ENCODE data around the gene DGCR2.

Gene DGCR2

GRCh38 chr22:19117111-19117512, 5.1 kb downstream of the DGCR2 start:
- Histone ChIP-seq H3K9me3 (no peaks in the 10 kb centered on the region), H3K36me3 (replicated peaks) (peaks cover 8% of the 10 kb centered on the region; the same call in 1 of the 2 replicates), H3K27me3 (ENCODE audit: low read depth) (no peaks in the 10 kb centered on the region), H3K4me3 (no peak overlapping the region), H3K4me1 (peaks cover 11% of the 10 kb centered on the region)
- DNase-seq (ENCODE audit: low spot score in 2 of 2) = no peak
- in situ Hi-C loops (cut with MboI; ENCODE audit: low sequenced_read_pairs) = no loop called here

DNA sequence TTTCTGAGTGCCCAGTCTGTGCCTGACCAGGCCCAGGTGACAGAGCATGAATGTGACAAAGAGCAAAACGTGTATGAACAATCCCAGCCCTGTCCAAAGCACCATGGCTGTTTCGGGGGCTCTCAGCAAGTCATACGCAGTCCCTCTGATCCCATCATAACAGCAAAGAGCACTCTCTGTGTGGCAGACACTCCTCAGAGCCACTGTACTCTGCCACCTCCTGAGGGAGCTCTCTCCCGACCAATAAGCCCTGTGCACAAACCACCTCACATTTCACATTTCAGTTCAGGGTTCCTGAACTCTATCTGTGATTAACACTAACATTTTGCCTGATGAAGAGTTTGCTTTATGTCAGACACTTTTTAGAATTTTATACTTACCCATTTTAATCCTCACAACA, 6.6 kb downstream of the DGCR2 start:
- H3K4me1 ChIP-seq = peaks cover 7% of the 10 kb centered on the region
- DNase-seq (ENCODE audit: low spot score in 2 of 2) = no peak
- no peaks in the 10 kb centered on the region for H3K9me3 ChIP-seq
- H3K27me3 ChIP-seq (ENCODE audit: low read depth) = no peaks in the 10 kb centered on the region
- H3K4me3 ChIP-seq = no peak overlapping the region
- in situ Hi-C loops (cut with MboI; ENCODE audit: low sequenced_read_pairs) = no loop called here
- peaks cover 8% of the 10 kb centered on the region; the same call in 1 of the 2 replicates for H3K36me3 ChIP-seq (replicated peaks)

GRCh38 chr22:19114984-19115552, 7.1 kb downstream of the DGCR2 start:
- Histone ChIP-seq H3K27me3 (ENCODE audit: low read depth) (no peaks in the 10 kb centered on the region), H3K4me1 (peaks cover 2% of the 10 kb centered on the region; the same call in 1 of the 2 replicates), H3K9me3 (no peaks in the 10 kb centered on the region), H3K36me3 (replicated peaks) (peaks cover 8% of the 10 kb centered on the region; the same call in 1 of the 2 replicates), H3K4me3 (no peak overlapping the region)
- in situ Hi-C loops (cut with MboI; ENCODE audit: low sequenced_read_pairs) = no loop called here
- no peak for DNase-seq (ENCODE audit: low spot score in 2 of 2)

DNA sequence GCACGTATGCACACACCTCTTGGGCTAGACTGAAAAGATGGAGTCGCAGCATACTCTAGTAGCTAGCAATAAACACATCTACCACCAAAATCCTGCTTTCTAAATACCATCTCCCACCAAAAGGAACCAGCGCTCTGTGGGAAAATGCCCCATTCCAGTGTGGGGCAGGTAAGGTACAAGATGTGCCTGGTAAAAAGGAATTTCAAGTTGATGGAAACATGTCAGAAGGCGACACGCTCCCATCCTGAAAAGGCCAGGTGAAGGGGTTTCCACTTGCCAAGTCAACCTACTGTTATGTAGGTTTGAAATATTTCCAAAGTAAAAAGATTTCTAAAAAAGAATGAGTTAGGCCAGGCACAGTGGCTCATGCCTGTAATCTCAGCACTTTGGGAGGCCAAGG, 8.8 kb downstream of the DGCR2 start:
- Histone ChIP-seq H3K36me3 (replicated peaks) (peaks cover 3% of the 10 kb centered on the region; the same call in 1 of the 2 replicates), H3K4me1 (0 out of 2 replicates have a peak, but pooled peaks cover 2% of the 10 kb centered on the region), H3K9me3 (no peaks in the 10 kb centered on the region), H3K27me3 (ENCODE audit: low read depth) (no peaks in the 10 kb centered on the region), H3K4me3 (no peak overlapping the region)
- DNase-seq (ENCODE audit: low spot score in 2 of 2) = no peak
- in situ Hi-C loops (cut with MboI; ENCODE audit: low sequenced_read_pairs) = no loop called here

- H3K36me3 ChIP-seq (replicated peaks) = no peaks in the 10 kb centered on the region
- in situ Hi-C loops (cut with MboI; ENCODE audit: low sequenced_read_pairs) = no loop called here
- no peak overlapping the region for H3K4me3 ChIP-seq
- no peak for DNase-seq (ENCODE audit: low spot score in 2 of 2)
- H3K4me1 ChIP-seq = 0 out of 2 replicates have a peak, but pooled peaks cover 2% of the 10 kb centered on the region
- H3K27me3 ChIP-seq (ENCODE audit: low read depth) = no peaks in the 10 kb centered on the region
- no peaks in the 10 kb centered on the region for H3K9me3 ChIP-seq
Measured at GRCh38 chr22:19111584-19111983, 10.6 kb downstream of the DGCR2 start.

DNA sequence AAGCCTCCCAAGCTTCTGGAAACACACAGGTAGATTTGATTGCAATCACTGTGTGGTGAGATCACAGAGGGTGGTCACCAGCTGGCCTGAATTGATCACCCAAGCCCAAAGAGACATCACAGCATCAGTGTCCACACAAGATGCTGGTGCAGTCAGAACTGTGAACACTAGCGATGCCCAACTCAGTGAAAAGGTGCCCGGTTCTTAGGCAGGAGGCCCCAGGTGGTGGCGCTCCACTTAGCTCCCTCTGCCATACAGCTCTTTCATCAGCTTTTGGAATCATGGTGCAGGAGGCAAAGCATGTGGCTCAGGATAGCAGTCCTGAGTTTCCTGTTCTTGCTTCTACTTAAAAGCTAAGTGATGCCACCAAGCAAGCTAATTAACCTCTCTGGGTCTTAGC, 11.1 kb downstream of the DGCR2 start:
- Histone ChIP-seq H3K9me3 (no peaks in the 10 kb centered on the region), H3K4me3 (no peak overlapping the region), H3K36me3 (replicated peaks) (no peaks in the 10 kb centered on the region), H3K4me1 (0 out of 2 replicates have a peak, but pooled peaks cover 2% of the 10 kb centered on the region), H3K27me3 (ENCODE audit: low read depth) (no peaks in the 10 kb centered on the region)
- in situ Hi-C loops (cut with MboI; ENCODE audit: low sequenced_read_pairs) = no loop called here
- no peak for DNase-seq (ENCODE audit: low spot score in 2 of 2)

GRCh38 chr22:19110646-19111045, 11.6 kb downstream of the DGCR2 start:
- no peak for DNase-seq (ENCODE audit: low spot score in 2 of 2)
- Histone ChIP-seq H3K9me3 (no peaks in the 10 kb centered on the region), H3K27me3 (ENCODE audit: low read depth) (no peaks in the 10 kb centered on the region), H3K4me1 (0 out of 2 replicates have a peak, but pooled peaks cover 2% of the 10 kb centered on the region), H3K36me3 (replicated peaks) (no peaks in the 10 kb centered on the region), H3K4me3 (no peak overlapping the region)
- in situ Hi-C loops (cut with MboI; ENCODE audit: low sequenced_read_pairs) = no loop called here

DNA sequence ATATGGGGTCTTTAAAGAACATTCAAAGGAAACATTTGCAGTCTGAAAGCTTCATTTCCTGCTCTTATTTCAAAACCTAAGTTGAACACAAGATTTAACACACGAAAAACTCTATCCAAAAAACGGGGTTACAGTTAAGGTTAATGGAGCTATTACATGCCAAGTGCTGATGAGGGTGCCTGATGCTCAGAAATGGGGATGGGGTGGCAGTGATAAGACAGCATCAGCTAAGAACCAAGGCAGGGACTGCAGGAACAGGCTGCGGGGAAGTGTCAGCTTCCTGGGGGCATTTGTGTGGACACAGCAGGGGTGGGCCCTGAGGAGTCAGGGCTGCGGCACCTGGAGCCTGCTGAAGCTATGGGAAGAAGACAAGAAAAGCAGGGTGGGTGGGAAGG, 12.2 kb downstream of the DGCR2 start:
- no peaks in the 10 kb centered on the region for H3K9me3 ChIP-seq
- no peak overlapping the region for H3K4me3 ChIP-seq
- H3K27me3 ChIP-seq (ENCODE audit: low read depth) = no peaks in the 10 kb centered on the region
- no peak for DNase-seq (ENCODE audit: low spot score in 2 of 2)
- in situ Hi-C loops (cut with MboI; ENCODE audit: low sequenced_read_pairs) = no loop called here
- no peaks in the 10 kb centered on the region for H3K36me3 ChIP-seq (replicated peaks)
- H3K4me1 ChIP-seq = 0 out of 2 replicates have a peak, but pooled peaks cover 2% of the 10 kb centered on the region

DNA sequence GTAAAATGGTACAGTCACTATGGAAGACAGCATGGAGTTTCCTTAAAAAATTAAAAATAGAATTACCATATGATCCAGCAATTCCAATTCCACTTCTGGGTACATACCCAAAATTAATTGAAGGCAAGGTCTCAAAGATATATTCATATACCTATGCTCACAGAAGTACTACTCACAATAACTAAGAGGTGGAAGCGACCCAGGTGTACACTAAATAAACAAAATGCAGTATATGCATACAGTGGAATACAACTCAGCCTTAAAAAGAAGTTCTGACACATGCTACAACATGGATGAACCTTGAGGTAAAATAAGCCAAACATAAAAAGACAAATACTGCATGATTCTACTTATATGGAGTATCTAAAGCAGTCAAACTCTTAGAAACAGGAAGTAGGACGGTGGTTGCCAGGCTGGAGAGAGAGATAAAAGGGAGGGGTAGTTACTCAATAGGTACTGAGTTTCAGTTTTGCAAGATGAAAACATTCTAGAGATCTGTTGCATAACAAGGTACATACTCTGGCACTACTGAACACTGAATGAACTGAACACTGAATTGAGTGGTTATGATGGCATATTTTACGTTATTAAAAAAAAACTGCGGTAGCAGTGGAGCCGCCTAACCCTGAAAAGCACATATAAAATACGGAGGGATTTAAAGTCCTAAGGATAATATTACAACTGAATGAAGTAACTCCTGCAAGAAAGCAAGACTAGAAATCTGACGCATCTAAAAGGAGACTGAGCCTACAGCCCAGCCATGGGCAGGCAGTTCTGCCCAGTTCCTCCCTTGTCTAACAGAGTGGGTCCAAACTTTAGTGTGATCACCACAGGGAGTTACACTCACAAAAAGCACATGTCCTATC, 12.8 kb downstream of the DGCR2 start:
- 0 out of 2 replicates have a peak, but pooled peaks cover 2% of the 10 kb centered on the region for H3K4me1 ChIP-seq
- no peak overlapping the region for H3K4me3 ChIP-seq
- H3K36me3 ChIP-seq (replicated peaks) = no peaks in the 10 kb centered on the region
- no peaks in the 10 kb centered on the region for H3K27me3 ChIP-seq (ENCODE audit: low read depth)
- in situ Hi-C loops (cut with MboI; ENCODE audit: low sequenced_read_pairs) = no loop called here
- DNase-seq (ENCODE audit: low spot score in 2 of 2) = no peak
- no peaks in the 10 kb centered on the region for H3K9me3 ChIP-seq

DNA sequence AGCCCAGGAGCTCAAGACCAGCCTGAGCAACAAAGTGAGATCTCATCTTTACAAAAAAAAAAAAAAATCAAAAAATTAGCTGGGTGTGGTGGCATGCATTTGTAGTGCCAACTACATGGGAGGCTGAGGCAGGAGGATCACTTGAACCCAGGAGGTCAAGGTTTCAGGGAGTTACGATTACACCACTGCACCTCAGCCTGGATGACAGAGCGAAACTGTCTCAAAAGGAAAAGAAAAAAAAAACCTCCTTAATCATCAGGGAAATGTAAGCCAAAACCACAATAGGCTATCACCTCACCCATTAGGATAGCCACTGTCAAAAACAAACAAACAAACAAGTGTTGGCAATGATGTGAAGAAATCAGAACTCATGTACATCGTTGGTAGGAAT, 13.4 kb downstream of the DGCR2 start:
- DNase-seq (ENCODE audit: low spot score in 2 of 2) = no peak
- H3K4me1 ChIP-seq = 0 out of 2 replicates have a peak, but pooled peaks cover 2% of the 10 kb centered on the region
- no peaks in the 10 kb centered on the region for H3K36me3 ChIP-seq (replicated peaks)
- H3K27me3 ChIP-seq (ENCODE audit: low read depth) = no peaks in the 10 kb centered on the region
- in situ Hi-C loops (cut with MboI; ENCODE audit: low sequenced_read_pairs) = no loop called here
- H3K9me3 ChIP-seq = no peaks in the 10 kb centered on the region
- H3K4me3 ChIP-seq = no peak overlapping the region

- H3K27me3 ChIP-seq (ENCODE audit: low read depth) = no peaks in the 10 kb centered on the region
- H3K4me1 ChIP-seq = 0 out of 2 replicates have a peak, but pooled peaks cover 2% of the 10 kb centered on the region
- H3K9me3 ChIP-seq = no peaks in the 10 kb centered on the region
- in situ Hi-C loops (cut with MboI; ENCODE audit: low sequenced_read_pairs) = no loop called here
- H3K36me3 ChIP-seq (replicated peaks) = no peaks in the 10 kb centered on the region
- no peak for DNase-seq (ENCODE audit: low spot score in 2 of 2)
- no peak overlapping the region for H3K4me3 ChIP-seq
Measured at GRCh38 chr22:19107730-19108074, 14.5 kb downstream of the DGCR2 start.

DNA sequence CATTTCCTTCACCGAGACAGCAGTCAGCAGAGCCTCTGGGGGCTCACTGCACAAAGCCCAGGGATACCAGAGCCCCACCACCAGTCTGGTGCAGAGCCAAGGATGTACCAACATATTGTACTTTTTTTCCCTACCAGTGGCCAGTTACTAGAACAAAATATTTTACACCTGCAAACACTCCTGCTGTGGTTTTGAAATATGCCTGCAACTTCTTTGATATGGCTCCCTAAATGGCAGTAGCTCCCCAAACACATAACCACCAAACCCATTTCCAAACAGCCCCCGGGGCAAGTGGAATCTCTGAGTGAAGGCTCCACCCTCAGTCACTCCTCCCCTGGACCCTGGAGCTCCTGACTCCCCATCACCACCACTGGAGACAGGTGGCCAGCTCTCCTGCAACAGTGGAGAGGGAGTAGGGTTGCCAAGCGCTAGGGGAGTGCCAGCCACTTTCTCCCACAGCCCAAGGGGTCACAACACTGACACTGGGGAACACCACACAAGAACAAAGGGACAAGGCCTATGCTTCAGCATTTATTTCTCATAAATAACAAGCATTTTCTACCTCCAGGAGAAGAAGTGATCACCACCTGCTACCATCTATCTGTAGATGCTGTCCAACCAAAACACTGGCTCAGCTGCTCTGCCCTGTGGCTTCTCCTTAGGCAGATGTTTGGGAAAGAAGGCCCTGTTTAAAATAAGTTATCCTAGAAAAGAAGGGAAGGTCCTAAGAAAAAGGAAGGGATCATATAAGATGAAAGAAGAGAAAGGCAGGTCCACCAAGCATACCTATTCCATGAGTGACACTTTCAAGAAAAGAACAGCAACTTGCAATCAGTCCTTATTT, 15.1 kb downstream of the DGCR2 start:
- in situ Hi-C loops (cut with MboI; ENCODE audit: low sequenced_read_pairs) = no loop called here
- no peak for DNase-seq (ENCODE audit: low spot score in 2 of 2)
- Histone ChIP-seq H3K36me3 (replicated peaks) (no peaks in the 10 kb centered on the region), H3K9me3 (no peaks in the 10 kb centered on the region), H3K4me3 (no peak overlapping the region), H3K4me1 (0 out of 2 replicates have a peak, but pooled peaks cover 2% of the 10 kb centered on the region), H3K27me3 (ENCODE audit: low read depth) (no peaks in the 10 kb centered on the region)

- H3K36me3 ChIP-seq (replicated peaks) = no peaks in the 10 kb centered on the region
Measured at GRCh38 chr22:19105867-19106802, 16.1 kb downstream of the DGCR2 start.

More at GRCh38 chr22:19105867-19106802, 16.1 kb downstream of the DGCR2 start:
- DNase-seq (ENCODE audit: low spot score in 2 of 2) = no peak
- Histone ChIP-seq H3K9me3 (no peaks in the 10 kb centered on the region), H3K4me3 (no peak overlapping the region), H3K27me3 (ENCODE audit: low read depth) (no peaks in the 10 kb centered on the region), H3K4me1 (0 out of 2 replicates have a peak, but pooled peaks cover 2% of the 10 kb centered on the region)
- in situ Hi-C loops (cut with MboI; ENCODE audit: low sequenced_read_pairs) = no loop called here
